GM18526 (cell line): ENCODE measurements around the gene TINCR.

ENCODE experiments used
- POLR2A ChIP-seq: IDR thresholded peaks from 3 replicates; pipeline ENCODE4 v1.6.1; 2011; ENCODE audit not compliant: insufficient read length; ENCODE audit errors: extremely low read depth

Gene TINCR

DNA sequence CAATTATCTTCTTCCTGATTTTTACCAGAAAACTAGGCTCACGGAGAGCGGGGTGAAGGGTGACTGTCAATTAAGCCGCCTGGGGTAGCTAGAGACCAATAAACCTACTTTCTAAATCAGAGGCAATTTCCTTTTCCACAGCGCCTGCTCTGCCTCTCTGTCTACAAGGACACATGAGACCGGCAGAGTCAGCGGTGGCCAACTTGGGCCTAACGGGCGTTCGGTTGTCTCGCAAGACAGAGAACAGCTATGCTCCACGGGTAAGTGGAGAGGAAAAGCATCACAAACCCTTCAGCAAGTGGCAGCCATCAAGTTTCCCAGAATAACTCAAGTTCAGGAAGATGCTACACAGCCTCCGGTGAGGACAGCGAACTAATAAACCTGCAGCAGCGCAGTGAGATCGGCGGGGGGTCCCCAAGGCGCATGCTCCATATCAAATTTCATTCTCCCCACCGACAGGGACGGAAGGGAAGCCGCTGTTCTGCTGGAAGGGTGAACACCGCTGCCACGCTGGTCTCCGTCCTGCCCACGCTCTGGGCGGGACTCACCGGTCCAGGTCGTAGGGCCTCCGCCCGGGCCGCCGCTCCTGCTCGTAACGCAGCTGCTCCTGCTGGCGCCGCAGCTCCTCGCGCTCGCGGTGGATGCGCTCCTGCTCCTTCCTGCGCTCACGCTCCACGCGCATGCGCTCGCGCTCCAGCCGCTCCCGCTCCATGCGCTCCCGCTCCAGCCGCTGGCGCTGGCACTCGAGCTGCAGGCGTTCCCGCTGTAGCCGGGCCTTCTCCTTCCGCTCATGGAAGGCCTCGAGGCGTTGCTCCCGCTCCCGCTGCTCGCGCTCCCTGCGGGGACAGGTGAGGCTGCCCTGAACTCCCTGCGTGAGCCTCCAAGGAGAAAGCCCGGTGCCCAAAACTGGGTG, 25.8 kb upstream of the TINCR start:
- TF ChIP-seq POLR2A = no peak

DNA sequence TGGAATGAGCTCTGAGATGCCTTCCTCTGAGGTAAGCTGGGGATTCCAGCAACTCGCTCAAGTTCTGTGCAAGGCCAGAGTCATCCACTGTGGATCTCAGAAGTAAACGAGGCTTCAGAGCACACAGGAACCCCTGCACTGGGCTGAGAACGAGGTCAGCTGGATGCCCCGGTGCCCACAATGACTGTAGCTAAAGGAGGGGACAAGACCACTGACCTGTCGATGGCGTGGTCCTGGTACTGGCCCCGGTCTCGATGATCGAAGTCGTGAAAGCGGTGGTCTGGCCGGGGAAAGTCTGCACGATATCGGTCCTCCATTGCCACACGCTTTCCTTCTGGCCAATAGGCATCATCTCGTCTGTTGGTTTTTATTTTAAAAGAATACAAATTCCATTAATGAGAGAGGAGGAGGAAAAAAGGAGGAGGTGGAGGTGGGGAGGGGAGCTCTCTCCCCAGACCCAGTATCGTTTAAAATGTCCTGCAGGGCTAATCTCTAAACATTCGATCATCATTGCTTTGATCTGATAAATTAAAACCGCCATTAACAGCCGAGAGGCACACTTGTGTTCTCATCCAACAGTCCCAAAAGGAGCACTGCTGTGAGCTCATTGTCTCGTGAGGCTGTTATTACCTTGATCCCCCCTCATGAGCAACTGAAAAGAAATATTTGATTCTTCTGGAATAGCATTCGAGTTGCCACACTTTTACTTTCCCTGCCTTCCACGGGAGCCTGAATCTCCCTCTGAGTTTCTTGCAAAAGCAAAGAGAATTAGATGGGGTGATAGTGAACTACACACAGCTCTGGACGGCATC, 25.0 kb upstream of the TINCR start:
- no peak for TF ChIP-seq POLR2A

DNA sequence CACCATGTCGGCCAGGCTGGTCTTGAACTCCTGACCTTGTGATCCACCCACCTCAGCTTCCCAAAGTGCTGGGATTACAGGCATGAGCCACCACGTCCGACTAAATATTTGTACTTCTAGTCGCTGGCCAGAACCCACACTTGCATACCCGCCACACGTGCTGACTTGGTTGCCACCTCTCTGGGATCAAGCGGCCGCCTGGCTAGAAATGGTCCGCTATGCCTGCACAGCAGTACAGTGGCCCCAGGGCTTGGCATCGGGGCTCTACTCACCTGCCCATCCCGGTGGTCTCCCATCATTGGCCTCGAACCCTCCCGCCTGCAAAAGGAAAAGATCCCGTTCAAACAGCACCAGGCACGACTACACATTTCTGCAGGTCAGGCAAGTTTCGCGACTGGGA, 23.7 kb upstream of the TINCR start:
- no peak for TF ChIP-seq POLR2A

DNA sequence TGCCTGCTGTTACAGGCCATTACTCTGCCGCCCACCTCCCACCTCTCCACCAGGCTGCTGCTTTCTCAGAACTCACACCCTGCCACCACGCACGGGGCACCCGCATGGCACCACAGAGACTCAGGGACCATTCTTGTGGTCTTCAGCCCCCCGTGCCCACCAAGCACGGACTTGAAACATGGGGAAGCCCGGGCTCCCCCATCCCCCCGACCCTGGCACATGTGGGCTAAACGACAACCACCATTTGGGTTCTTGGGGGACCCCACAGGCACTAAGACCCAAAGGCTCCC, 23.1 kb upstream of the TINCR start:
- TF ChIP-seq POLR2A = no peak

GRCh38 chr19:5590151-5590864, 22.6 kb upstream of the TINCR start:
- TF ChIP-seq POLR2A = no peak

GRCh38 chr19:5588906-5589676, 21.3 kb upstream of the TINCR start:
- no peak for TF ChIP-seq POLR2A

DNA sequence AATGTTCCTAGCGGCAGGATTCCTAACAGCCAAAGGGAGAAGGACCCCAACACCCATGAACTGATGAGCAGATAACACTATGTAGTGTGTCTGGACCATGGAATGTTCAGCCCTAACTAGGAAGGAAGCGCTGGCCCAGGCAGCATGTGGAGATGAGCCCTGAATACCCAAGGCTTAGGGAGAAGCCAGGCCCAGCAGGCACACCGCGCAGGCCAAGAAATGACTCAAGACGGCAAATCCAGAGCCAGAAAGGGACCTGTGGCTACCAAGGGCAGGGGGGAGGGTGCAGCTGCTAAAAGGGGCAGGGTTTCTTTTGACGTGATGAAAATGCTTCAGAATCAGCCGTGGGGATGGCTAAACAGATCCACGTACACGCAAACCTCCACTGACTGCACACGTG, 20.7 kb upstream of the TINCR start:
- no peak for TF ChIP-seq POLR2A

- no peak for TF ChIP-seq POLR2A
These were observed 19.9 kb upstream of the TINCR start for GRCh38 chr19:5587661-5588060.

DNA sequence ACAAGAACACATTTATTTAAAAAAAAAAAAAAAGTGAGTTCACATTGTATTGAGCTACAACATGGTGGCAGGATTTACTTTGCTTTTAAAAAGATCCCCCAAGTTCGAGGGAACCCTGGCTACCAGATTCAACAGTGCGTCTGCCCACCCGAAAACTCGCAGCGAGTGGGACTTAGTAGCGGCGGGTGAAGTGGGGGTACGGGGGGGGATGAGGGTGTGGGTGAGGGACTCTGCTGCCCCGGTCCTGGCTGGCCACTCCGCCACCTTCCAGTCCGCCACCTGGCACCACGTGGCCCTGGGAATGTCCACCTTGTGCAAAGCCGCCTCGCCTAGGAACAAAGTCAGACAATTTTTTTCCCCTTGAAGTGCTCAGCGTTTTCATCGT, 19.3 kb upstream of the TINCR start:
- TF ChIP-seq POLR2A = no peak

GRCh38 chr19:5586300-5587070, 18.7 kb upstream of the TINCR start:
- TF ChIP-seq POLR2A = no peak

DNA sequence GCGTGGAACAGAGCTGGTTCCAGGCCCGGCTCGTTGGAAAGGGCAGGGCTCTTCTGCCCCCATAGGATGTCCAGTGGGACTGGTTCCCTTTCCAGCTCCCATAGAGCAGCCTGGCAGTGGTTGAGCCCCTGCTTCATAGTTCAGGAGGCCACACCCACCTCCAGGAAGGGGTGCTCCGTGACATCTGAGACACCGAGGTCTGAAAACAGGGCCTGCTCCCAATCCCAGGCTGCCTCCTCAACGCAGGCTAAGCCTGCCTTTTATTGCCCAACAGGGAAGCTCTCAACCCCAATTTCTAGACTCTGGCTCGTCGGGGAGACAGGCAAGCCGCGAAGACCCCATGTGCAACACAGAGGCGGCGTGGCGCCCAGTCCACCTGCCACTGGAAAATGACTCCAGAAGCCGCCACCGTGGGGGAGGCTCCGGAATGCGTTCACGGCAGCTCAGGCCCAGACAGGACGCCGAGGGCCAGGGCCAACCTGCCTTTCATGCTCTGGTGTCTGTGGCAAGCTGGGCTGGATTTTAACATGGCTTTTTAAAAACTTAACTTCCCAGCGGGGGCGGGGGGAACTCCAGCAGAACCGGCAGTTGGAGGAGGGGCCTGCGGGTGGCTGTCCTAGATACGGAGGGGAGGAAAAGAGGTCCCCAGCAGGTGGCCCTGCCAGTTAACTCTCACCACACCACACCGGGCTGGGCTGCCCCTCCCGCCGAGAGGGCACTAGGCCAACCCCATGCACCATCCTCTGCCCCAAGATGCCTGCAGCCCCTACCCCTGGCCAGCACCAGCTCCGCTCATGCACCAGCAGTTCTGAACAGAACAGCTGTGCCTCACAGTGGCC, 17.9 kb upstream of the TINCR start:
- TF ChIP-seq POLR2A = no peak

- no peak for TF ChIP-seq POLR2A
These were observed 12.4 kb upstream of the TINCR start for GRCh38 chr19:5580161-5580571.

DNA sequence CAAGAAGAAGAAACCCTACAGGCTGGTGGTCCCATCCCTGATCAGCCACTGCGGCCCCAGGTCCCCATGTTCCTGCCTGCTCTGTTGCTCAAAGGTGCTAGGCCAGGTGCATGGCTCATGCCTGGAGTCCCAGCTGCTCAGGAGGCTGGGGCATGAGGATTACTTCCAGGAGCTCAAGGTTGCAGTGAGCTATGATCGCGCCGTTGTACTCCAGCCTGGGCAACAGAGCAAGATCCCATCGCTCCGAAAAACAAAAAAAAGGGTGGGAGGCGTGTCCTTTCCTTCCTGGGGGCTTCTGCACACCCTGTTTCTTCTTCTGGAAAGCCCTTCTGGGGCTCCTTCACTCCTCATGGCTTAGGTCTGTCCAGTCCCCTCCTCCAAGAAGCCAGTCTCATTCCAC, 11.9 kb upstream of the TINCR start:
- no peak for TF ChIP-seq POLR2A

- TF ChIP-seq POLR2A = no peak
These were observed 11.5 kb upstream of the TINCR start for GRCh38 chr19:5579286-5579685.
